ENCODE results near the gene MS4A10.
"Not testable (repeated sequence)": the region's sequence is repeated elsewhere in the genome, so short reads cannot be mapped to it uniquely, and the experiment has no call there.

MS4A10 gene

DNA sequence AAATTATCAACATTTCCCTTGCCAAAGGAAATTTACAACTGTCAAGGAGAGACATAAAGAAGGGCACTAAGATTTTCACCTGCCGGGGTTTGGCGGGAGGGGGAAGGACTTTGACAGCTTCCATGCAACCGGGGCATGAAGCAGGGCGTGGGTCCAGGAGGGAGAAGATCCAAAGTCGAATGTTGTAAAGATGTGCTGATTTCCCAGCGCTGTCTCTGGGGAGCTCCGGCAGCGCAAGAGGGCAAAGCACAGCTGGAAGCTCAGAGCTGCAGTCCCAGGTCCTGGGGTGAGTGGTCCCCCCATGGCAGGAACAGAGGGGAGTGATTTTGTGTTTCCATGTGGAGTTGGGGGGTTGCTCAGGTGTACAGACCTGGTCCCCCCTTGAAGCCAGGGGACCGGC is at the start of gene MS4A10:
Gene MS4A10 (plus strand): TSS at position 198 of the 400 bp plus-strand sequence. CDS start 5,003 bp downstream, outside the sequence.
- no peak for DNase-seq

DNA sequence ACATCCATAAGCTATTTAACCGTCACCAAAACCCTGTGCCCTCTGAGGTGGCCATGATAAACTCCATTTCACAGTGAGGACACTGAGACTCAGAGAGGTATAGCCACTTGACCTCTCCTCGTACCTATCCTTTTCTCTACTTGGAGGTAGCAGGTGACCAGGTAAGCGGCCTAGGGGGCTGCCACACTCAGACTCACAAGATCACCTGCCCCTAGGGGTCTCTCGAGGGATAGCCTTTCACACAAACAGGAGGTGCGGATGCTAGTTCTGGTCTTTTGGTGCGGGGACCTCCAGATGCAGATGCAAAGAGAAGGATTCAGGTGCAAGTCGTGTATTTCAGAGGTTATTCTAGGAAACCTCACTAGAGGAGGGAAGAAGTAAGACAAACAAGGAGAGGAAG is 46.0 kb upstream of the MS4A10 start:
- no peak for DNase-seq

DNA sequence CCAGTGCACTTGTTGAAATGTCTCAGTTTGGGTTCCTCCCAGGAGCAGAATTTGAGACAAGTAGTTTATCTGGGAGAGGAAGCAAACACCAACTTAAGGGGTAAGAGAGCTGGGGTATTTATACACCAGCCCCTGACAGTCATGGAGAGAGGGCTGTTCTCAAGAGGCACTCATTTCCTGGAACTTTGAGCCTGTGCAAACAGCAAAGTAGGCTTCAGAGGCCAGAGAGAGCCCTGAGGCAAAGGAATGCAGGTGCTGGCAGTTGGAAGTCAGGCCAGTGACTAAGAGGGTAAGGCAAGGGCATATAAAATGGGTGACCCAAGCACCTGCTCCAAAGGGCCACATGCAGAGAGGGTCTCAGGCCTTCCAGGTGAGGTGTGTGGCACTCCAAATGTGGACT is 44.6 kb upstream of the MS4A10 start:
- DNase-seq = no peak

DNA sequence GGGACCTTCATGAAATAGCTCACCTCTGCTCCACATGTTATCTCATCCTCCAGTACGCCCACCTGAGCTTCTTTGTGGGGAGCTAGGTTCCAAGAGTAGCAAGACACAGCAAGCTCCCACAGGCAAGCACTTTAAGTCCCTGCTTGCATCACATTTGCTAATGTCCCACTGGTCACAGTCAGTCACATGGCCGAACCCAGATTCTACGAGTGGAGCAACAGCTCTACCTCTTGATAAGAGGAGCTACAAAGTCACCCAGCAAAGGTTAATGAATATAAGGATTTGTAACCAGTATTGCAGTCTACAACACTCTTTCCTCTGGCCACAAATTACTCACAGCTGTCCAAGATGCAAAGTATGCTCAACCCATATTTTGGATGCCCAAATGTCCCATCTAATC is 43.7 kb upstream of the MS4A10 start:
- DNase-seq = no peak

DNA sequence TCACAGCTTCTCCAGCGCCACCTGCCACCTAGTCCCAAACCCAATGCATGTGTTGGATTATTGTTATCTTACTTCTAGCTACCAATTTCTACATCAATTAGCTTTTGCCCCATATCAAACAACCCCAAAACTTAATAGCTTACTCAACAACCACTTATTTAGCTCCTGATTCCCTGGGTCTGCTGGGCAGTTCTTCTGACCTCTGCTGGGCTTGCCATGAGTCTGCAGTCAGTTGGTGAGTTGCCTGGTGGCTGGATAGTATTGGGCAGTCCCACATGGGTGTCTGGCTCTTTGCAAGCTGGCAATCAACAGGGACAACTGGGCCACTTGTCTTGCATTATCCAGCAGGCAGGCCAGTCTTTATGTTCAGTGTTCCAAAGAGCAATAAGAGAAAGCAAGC is 42.1 kb upstream of the MS4A10 start:
- DNase-seq = no peak

DNA sequence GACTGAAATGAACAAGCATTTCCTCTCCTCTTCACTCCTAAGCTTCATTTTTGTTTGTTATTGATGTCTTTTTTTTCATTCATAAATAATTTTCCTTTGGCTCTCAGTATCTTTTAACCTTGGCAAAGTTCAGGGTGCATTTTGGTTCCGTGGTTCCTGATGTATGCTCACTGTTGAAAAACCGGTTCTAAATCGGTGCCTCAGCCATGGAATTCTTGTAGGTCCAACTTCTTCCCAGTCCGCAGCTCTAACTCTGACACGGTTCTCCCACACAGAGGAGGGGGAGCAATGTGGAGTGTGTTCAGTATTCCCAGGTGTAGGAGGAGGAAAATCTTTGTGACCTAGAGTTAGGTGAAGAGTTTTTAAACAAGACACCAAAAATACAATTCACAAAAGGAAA is 41.0 kb upstream of the MS4A10 start:
- no peak for DNase-seq

DNA sequence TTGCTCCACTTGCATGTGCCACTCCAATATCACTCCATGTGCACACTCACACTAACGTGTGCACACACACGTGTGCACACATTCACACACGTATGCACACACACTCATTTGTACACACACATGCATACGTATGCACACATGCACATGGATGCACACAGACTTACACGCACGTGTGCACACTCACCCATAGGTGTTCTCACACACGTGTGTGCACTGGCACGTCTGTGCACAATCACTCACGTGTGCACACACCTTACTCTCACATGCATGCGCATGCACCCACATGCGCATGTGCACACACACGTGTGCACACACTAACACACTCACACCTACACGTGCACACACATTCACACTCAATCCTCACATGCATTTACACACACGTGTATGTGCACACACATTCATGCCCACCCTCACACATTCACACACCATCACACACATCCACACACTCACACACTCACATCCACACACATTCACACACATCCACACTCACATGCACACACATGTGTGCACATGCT is 37.7 kb upstream of the MS4A10 start:
- no peak for DNase-seq

DNA sequence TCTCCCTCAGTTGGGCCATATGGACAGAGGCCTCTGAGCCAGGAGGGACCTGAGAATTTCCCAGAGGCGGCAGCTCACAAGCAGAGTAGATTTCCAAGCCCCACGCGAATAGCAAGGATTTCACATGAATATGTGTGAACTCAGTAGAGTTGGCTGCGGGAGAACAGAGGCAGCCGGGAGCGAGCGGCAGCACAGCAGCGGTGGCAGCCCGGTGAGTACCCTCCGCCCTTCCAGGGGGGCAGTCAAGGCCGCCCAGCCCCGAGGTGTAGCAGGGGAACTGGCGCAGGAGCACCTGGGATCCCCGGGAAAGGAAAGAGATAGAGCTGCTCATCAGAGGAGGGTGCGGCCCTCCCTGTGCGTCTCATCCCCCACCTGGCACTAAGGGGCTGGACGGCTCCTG is 36.9 kb upstream of the MS4A10 start:
- DNase-seq = no peak

DNA sequence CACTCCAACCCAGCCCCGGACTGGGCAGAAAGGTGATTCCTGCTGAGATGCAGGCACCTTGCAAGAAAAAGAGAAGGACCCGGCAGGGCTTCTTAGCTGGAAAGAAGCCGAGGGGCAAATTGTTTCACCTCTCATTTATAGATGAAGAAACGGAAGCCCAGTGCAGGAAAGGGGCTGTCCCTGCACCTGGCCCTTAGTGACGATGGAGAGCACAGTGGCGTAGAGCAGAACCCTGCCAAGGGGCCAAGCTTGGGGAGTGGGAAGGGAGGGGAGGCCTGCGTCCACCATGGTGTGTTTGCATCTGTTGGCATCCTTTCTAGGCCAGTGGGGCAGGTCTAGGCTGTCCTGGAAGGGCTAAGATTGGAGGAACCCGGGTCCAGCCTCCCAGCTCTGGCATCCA is 36.3 kb upstream of the MS4A10 start:
- DNase-seq = no peak

DNA sequence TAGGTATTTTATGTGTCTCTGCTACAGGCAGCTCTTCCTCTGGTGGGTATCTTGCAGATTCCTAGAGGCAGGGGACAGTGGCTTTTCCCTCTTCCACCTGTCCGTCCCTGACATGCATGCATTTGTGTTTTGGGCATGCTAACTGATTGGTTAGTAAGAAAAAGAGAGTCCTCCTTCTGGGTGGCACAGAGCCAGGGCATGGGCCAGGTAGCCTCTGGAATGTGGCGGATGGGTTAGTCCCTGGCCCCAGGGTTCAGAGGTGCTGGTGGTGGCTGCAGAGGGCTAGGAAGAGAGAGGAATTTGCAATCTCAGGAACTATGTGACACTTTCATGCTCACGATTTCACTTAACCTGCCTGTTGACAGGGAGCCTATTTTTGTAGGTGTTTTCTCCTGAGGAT is 34.2 kb upstream of the MS4A10 start:
- no peak for DNase-seq

DNA sequence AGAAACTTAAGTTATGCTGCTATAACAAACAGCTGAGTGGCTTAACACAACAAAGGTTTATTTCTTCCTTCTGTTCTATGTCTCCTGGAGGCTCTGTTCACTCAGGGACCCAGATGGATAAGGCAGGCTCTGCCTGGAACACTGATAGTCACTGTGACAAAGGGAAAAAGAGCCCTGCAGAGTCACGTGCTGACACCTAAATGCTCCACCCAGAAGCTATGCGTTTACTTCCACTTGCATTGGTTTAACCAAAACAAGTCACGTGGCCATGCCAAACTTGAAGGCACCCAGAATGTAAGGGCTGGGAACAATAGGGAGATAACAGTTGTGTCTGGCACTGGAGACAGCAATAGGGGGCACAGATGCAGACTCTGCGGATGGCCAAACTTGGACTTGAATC is 31.8 kb upstream of the MS4A10 start:
- DNase-seq = no peak

DNA sequence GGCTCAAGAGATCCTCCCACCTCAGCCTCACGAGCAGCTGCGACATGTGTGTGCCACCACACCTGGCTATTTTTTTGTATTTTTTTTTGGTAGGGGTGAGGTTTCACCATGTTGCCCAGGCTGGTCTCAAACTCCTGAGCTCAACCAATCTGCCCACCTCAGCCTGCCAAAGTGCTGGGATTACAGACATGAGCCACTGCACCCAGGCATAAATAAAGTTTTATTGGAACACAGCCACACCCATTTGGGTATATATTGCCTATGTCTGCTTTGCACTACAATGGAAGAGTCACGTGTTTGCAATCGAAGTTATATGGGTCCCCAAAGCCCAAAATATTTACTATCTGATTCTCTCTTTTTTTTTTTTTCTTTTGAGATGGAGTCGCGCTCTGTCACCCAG is 30.2 kb upstream of the MS4A10 start:
- DNase-seq = no peak

DNA sequence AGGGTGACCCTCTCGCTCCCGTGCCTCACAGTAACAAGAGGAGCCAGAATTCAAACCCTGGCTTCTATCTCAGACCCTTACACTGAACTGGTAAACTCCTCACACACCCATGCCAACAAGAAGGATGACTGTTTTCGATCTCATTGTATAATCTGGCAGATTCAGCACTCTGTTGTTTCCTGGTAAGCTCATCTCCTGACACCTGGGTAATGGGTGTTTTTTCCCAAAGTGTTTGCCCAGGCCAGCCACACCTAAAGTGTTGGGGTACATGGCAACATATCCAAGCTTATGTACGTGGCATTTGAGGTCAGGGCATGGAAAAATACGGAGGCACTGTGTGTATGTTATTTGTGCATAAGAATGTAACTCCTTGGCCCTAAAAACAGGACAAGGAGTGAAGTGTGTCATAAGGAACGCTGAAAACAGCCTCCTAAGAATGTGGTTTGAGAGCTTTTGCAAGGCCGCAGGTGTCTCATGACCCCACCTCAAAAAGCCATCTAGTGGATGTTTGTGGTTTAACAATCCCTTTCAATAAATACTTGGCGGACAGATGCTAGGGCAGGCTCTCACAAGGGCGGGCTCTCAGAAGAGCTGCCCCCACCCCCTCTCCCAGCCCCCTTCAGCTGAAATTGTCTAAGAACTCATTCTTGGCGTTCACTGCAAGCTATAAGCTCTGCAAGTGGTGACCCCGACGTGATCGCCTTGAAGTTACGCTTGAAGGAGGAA is 28.7 kb upstream of the MS4A10 start, which contains the start of gene MS4A15:
Gene MS4A15 (plus strand): TSS at position 561 of the 726 bp plus-strand sequence. CDS start 6,867 bp downstream, outside the sequence.
- no peak for DNase-seq

DNA sequence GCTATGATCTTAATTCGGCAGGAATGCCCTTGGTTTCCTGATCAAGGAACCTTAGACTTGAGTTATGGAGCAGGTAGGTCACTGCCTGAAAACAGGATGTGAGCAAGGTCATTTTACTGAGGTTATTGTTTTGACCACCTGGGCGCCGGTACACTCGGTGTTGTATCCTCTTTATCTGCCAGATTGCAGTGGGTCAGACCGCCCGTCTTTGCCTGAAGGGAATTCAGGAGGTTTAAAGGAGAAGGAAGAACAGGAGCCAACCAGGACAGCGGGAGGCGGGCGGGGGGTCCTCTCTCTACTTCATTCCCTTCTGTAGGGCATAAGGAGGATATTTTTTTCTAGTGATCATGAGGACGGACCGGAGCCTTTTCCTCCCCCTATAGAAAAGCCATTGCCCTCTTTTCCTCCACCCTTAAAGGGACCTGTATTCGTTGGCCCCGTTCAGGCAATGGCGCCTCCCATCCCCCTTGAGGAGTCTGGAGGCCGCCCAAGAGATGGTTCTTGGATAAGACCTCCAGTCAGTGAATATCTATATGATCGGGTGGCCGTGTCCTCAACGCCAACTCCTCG is 27.8 kb upstream of the MS4A10 start:
- DNase-seq = no peak

DNA sequence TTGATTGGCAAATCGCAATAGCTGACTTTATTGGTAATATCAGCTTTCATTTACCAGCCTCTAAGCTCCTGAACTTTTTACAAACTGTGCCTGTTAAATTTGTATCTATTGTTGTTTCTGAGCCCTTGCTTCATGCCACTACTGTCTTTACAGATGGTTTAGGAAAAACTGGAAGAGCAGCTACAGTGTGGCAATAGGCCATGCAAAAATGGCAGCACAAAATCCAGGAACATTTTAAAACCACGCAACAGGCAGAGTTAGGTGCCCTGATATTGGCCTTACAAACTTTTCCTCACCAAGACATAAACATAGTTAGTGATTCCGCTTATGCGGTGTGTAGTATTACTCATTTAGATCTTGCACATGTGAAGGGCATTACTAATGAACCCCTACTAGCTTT is 26.5 kb upstream of the MS4A10 start:
- not testable (repeated sequence) for DNase-seq

DNA sequence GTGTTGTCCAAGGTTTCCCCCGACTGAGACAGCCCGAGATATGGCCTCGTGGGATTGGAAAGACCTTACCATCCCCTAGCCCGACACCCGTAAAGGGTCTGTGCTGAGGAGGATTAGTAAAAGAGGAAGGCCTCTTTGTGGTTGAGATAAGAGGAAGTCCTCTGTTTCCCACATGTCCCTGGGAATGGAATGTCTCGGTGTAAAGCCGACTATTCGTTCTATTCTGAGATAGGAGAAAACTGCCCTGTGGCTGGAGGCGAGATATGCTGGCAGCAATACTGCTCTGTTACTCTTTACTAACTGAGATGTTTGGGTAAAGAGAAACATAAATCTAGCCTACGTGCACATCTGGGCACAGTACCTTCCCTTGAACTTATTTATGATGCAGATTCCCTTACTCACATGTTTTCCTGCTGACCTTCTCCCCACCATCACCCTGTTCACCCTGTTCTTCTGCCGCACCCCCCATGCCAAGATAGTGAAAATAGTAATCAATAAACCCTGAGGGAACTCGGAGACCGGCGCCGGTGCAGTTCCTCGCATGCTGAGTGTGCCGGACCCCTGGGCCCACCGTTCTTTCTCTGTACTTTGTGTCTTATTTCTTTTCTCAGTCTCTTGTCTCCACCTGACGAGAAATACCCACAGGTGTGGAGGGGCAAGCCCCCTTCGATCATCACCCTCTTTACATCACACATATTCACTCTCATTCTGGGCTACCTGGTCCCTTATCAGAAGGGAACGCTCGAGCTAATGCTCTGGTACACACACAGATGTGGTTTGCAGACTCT is 25.5 kb upstream of the MS4A10 start:
- DNase-seq = not testable (repeated sequence)

DNA sequence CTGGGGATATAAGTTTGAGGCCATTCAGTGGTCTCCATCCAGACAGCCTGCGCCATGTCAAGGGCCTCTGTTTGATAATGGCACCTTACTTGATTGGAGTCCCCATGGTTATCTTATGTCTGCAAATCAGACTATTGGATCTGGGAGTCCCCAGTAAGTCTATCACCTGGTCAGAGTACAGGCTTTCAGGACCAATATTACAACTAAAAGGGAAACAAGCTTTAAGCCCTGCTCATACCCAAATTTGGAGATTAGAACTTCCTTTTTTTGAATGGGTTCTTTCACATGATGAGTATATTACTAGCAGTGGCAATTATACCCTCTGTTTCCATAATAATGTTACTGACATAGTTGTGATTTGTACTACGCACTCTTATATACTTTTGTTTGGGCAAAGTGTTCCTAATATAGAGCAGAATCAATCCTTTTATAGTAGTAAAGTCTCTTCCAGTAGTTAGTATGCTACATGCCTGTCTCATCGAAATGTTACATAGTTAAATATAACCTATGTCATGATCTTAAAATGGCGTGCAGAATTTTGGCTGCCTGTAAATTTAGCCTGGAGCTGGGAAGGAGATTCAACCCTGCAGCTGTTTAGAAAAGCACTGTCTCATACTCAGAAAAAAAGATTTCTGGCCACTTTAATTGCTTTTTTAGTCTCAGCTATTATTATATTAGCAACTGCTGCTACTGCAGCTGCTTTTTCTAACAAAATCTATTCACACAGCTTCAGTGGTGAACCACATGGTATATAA is 23.5 kb upstream of the MS4A10 start:
- no peak for DNase-seq

DNA sequence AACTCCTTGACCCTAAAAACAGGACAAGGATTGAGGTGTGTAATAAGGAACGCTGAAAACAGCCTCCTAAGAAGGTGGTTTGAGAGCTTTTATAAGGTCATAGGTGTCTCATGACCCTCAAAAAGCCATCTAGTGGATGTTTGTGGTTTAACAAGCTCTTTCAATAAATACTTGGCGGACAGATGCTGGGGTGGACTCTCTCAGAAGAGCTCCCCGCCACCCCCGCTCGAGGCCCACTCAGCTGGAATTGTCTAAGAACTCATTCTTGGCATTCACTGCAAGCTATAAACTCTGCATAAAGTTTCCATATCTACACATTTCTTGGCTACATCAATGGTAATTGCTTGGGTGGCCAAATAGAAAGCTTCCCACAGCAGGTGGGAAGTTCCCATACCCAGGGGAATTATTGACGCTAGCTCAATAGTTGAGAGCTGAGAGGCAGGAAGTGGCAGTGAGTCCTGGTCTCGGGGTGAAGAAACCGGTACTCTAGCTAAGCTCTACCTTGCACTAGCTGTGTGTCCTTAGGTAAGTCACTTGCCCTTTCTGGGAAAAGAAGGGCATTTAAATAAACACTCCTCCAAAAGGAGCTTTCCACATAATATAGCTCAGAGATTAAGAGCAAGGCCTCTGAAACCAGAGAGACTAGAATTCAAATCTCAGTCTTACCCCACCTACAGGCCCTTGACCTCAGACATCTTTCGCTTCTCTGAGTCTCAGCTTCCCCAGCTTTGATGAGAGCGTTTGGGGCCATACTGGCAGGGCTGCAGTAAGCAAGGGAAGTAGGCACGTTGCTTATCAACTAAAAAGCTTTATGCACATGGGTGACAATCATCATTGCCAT is 22.1 kb upstream of the MS4A10 start:
- DNase-seq = no peak

DNA sequence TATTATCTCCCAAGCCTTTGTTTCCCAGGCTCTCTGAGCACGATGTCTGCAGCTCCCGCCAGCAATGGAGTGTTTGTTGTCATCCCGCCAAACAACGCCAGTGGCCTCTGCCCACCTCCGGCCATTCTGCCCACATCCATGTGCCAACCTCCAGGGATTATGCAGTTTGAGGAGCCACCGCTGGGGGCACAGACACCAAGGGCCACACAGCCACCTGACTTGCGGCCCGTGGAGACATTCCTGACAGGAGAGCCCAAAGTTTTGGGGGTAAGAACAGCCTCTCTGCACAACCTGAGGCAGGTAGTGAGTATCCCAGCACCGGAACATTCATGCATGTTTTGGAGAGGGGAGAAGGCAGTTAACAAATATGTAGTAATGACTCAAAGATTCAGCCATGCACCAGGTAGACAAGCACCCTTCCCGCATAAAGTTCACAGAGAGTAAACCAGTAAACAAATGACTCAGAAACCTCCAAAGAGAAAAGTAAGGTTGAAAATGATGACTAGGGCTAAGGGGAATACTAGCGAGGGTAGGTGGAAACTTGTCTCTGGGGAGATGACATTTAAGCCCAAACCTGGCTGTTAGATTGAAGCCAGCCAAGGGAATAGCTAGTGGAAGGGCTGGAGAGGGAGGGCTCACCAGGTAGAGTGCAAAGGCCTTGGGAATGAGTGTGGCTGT is 21.3 kb upstream of the MS4A10 start:
- no peak for DNase-seq

DNA sequence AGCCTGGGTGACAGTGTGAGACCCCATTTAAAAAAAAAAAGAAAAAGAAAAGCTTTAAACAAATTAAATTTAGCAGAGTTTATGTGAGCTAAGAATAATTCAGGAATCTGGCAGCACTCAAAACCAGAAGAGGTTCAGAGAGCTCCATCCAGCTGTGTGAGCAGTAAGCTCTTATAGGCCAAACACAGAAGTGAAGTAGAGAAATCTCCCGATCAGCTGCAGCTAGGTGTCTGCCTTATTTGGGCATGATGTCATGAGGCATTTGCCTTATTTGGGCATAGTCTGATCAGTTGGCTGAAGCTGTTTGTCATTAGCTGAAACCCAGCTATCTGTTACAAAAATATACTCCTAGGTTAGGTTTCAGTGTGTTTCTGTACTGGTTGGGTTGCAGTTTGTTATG is 20.3 kb upstream of the MS4A10 start:
- no peak for DNase-seq

DNA sequence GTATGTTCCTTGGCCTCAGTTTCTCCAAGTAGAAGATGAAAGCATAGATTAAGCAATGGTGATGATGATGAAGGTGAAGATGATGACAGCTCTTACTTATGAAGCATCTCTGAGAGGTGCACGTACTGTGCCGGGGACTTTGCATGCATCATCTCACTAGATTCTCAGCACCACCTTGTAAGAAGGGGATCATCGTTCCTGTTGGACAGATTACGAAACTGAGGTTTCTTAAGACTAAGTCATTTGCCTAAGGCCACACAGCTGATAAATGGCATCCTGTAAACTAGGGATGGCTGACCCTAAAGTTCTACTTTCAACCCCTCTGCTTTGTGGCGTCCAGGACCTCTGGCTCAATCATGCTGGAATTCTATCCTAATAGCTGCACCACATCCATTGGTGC is 19.8 kb upstream of the MS4A10 start:
- no peak for DNase-seq

All from cerebellar nuclear complex (tissue), 1 donor.